Measurements from ENCODE around the gene ADAMTS17. TPM values are rescaled to one million over a fixed set of nuclear protein-coding genes. Genes with fewer than 3 reads are reported as not detected.

ADAMTS17 gene
- total and polyA plus RNA-seq, 7 donors: 4.4 to 93.0 (median 7.2) TPM

DNA sequence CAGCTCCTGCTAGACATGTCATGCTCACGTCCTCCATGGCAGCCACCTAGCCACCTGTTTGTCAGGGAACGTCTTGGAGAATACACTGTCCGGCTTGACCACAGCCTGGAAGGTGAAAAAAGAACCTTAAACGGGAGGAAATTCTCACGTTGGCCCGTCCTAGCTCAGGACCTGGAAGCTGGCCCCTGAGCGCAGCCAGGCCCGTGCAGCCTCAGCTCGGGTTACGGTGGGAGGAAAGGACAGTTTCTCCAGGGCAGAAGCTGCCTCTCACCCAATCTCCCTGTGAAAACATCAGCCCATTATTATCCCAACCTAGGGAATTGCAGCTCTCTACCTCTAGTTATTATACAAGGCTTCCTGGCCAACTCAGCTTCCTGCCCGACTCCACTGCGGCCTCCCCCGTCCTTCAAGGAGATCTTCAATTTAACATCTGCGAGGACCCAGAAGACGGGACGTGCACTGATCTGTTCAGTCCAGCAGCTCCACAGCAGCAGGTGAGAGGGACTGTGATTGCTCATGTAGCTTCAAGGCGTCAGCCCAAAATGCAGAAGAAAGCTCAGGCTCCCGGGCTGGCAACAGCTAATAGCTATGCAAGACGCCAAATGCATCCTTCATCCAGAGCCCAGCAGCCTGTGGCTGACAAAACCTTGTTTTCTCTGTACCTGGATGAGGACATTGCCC is 84.7 kb downstream of the ADAMTS17 start:
- ATAC-seq: no peak
- TF ChIP-seq, protein P1, sequence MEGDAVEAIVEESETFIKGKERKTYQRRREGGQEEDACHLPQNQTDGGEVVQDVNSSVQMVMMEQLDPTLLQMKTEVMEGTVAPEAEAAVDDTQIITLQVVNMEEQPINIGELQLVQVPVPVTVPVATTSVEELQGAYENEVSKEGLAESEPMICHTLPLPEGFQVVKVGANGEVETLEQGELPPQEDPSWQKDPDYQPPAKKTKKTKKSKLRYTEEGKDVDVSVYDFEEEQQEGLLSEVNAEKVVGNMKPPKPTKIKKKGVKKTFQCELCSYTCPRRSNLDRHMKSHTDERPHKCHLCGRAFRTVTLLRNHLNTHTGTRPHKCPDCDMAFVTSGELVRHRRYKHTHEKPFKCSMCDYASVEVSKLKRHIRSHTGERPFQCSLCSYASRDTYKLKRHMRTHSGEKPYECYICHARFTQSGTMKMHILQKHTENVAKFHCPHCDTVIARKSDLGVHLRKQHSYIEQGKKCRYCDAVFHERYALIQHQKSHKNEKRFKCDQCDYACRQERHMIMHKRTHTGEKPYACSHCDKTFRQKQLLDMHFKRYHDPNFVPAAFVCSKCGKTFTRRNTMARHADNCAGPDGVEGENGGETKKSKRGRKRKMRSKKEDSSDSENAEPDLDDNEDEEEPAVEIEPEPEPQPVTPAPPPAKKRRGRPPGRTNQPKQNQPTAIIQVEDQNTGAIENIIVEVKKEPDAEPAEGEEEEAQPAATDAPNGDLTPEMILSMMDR (IDR thresholded peaks at IDR 0.05): no peak
- WGBS, 3 donors: 76 to 77% (median 77%) methylated on average over 19 of the region's 19 CpGs
- Histone ChIP-seq H3K36me3 (ENCODE audit: insufficient read depth in 1 of 2, low read depth in 1 of 2) (peaks cover 0 to 79% of the 10 kb centered on the region in 2 donors), H3K4me1 (no peaks in the 10 kb centered on the region), H3K9me3 (no peaks in the 10 kb centered on the region), H3K27me3 (ENCODE audit: insufficient read depth in 3 of 3, low read length in 2 of 3) (no peaks in the 10 kb centered on the region), H3K4me3 (no peak overlapping the region), H3K27ac (no peak overlapping the region)
- no peak for DNase-seq
- intact Hi-C loops (cut with DNase I): no loop called here

DNA sequence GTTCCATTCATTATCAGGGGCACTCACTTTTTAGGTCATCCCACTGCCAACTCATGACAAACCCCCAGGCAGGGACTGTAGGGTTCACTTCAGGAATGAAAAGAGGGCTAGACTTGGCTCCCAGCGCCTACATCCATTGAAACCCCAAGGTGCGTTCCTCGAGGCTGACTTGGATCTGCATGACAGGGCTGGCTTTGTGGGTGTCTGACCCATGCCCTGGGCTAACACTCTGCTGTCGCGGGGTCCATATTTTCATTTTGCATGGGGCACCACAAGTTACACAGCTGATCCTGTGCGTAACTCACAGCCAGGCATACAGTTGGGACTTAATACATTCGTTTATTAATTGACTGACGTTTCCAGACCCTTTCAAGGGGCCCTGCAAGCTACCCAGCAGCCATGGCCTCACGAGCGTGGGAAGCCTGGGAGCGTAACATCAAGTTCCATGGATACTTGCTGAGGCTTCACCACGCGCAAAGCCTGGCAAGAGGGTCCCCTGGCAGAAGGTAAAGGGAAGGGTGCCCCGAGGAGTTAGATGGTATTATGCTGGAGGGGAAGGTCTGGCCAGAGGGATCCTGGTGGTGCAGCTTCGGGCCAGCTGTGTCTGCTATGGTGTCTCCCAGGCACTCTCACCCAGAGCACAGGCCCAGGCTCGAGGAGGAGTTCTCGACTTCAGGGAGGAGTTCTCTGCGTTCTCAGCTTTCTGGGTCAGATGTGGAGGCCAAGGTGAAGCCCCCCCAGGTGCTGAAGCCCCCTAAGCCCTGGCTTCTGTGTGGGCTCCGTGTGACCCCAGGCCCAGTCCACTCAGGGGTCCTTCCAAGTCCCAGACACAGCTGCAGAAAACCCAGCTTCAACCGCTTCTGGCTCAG is 85.4 kb downstream of the ADAMTS17 start:
- TF ChIP-seq, protein P1 (IDR thresholded peaks at IDR 0.05): no peak

DNA sequence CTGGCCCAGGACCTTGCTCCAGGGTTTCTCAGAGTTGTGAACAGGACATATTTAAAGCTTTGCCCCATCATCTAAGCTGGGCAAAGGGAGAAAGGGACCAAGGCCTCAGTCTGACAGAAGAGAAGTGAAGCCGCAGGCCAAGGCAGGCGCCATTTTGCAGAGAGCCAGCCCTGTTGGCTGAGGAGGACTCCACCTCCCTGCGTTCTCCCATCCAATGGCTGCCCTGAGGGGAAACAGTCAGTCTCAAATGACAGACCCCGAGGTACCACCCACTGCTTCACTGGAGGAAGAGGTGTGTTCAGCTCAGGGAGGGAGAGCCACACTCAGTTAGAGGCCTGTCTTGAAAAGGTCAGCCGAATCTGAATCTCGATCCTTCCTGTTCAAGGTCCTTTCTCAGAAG is 86.1 kb downstream of the ADAMTS17 start:
- ATAC-seq (no peak), DNase-seq (no peak)
- intact Hi-C loops (cut with DNase I): no loop called here
- H3K27me3 ChIP-seq (ENCODE audit: insufficient read depth in 3 of 3, low read length in 2 of 3): no peaks in the 10 kb centered on the region
- H3K9me3 ChIP-seq: no peaks in the 10 kb centered on the region
- peaks cover 0 to 67% of the 10 kb centered on the region in 2 donors for H3K36me3 ChIP-seq (ENCODE audit: insufficient read depth in 1 of 2, low read depth in 1 of 2)
- no peak overlapping the region for H3K4me3 ChIP-seq
- H3K4me1 ChIP-seq: no peaks in the 10 kb centered on the region
- 93 to 97% (median 95%) methylated on average over 6 of the region's 6 CpGs for WGBS, 3 donors
- TF ChIP-seq, protein P1 (IDR thresholded peaks at IDR 0.05): no peak
- H3K27ac ChIP-seq: no peak overlapping the region

More for the DNA sequence above, 85.4 kb downstream of the ADAMTS17 start:
- no peak overlapping the region for H3K27ac ChIP-seq
- no peak overlapping the region for H3K4me3 ChIP-seq
- no peak for DNase-seq
- 88 to 93% (median 92%) methylated on average over 20 of the region's 20 CpGs for WGBS, 3 donors
- no peak for ATAC-seq
- H3K36me3 ChIP-seq (ENCODE audit: insufficient read depth in 1 of 2, low read depth in 1 of 2): peaks cover 0 to 74% of the 10 kb centered on the region in 2 donors
- H3K27me3 ChIP-seq (ENCODE audit: insufficient read depth in 3 of 3, low read length in 2 of 3): no peaks in the 10 kb centered on the region
- no peaks in the 10 kb centered on the region for H3K9me3 ChIP-seq
- intact Hi-C loops (cut with DNase I): no loop called here
- no peaks in the 10 kb centered on the region for H3K4me1 ChIP-seq

DNA sequence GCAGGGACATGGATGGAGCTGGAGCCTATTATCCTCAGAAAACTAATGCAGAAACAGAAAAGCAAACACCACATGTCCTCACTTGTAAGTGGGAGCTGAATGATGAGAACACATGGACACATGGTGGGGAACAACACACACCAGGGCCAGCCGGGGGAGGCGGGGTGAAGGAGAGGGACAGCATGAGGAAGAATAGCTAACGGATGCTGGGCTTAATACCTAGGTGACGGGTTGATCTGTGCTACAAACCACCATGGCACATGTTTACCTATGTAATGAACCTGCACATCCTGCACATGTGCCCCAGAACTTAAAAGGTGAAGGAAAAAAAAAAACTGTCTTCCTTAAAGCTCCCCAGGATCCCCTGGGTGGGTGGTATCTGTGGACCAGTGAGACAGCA is 87.1 kb downstream of the ADAMTS17 start:
- DNase-seq (no peak), ATAC-seq (no peak)
- peaks cover 0 to 58% of the 10 kb centered on the region in 2 donors for H3K36me3 ChIP-seq (ENCODE audit: insufficient read depth in 1 of 2, low read depth in 1 of 2)
- H3K27me3 ChIP-seq (ENCODE audit: insufficient read depth in 3 of 3, low read length in 2 of 3): no peaks in the 10 kb centered on the region
- H3K9me3 ChIP-seq: no peaks in the 10 kb centered on the region
- H3K4me3 ChIP-seq: no peak overlapping the region
- 67 to 90% (median 73%) methylated on average over 4 of the region's 4 CpGs for WGBS, 3 donors
- H3K27ac ChIP-seq: no peak overlapping the region
- TF ChIP-seq, protein P1 (IDR thresholded peaks at IDR 0.05): no peak
- no peaks in the 10 kb centered on the region for H3K4me1 ChIP-seq
- intact Hi-C loops (cut with DNase I): no loop called here

Measured in psoas muscle (tissue), 8 donors.